ENCODE results near the gene ALOX12.

Gene ALOX12

DNA sequence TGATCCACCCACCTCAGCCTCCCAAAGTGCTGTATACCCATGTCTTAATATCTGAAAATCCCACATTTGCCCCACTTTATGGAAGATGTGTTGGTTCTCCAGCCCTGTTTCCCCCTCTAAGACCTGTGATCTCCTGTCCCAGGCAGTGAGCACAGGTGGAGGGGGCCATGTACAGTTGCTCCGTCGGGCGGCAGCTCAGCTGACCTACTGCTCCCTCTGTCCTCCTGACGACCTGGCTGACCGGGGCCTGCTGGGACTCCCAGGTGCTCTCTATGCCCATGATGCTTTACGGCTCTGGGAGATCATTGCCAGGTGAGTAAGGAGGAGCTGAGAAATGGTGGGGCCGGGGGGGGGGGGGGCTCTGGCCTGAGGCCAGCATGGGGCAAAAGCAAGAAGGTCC lies 9.9 kb downstream of the ALOX12 start:
- H3K4me3 ChIP-seq (ENCODE audit: low read depth, low read length, poor library complexity, severe bottlenecking): no peak overlapping the region
- no peaks in the 10 kb centered on the region for H3K9me3 ChIP-seq (ENCODE audit: low read length)
- peaks cover 4% of the 10 kb centered on the region for H3K4me1 ChIP-seq (ENCODE audit: insufficient read depth, low read length, severe bottlenecking)
- H3K4me2 ChIP-seq (ENCODE audit: low read length): no peak overlapping the region
- H3K9me2 ChIP-seq (ENCODE audit: low read depth, low read length): no peaks in the 10 kb centered on the region
- no peaks in the 10 kb centered on the region for H4K20me1 ChIP-seq (ENCODE audit: insufficient read depth, low read length)
- TF ChIP-seq EZH2 (IDR thresholded peaks at IDR 0.05; ENCODE audit: borderline replicate concordance, low read length): no peak
- TF ChIP-seq, protein P1, sequence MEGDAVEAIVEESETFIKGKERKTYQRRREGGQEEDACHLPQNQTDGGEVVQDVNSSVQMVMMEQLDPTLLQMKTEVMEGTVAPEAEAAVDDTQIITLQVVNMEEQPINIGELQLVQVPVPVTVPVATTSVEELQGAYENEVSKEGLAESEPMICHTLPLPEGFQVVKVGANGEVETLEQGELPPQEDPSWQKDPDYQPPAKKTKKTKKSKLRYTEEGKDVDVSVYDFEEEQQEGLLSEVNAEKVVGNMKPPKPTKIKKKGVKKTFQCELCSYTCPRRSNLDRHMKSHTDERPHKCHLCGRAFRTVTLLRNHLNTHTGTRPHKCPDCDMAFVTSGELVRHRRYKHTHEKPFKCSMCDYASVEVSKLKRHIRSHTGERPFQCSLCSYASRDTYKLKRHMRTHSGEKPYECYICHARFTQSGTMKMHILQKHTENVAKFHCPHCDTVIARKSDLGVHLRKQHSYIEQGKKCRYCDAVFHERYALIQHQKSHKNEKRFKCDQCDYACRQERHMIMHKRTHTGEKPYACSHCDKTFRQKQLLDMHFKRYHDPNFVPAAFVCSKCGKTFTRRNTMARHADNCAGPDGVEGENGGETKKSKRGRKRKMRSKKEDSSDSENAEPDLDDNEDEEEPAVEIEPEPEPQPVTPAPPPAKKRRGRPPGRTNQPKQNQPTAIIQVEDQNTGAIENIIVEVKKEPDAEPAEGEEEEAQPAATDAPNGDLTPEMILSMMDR (IDR thresholded peaks at IDR 0.05; ENCODE audit: low read length): no peak
- H3K36me3 ChIP-seq (ENCODE audit: insufficient read depth, low read length): peaks cover 14% of the 10 kb centered on the region; the same call in 1 of the 2 replicates
- H3K27me3 ChIP-seq (ENCODE audit: insufficient read depth, low read length): no peaks in the 10 kb centered on the region
- H3F3A ChIP-seq (ENCODE audit: insufficient read depth, low read length): no peaks in the 10 kb centered on the region
- no peak overlapping the region for H3K27ac ChIP-seq (ENCODE audit: low read depth, low read length, poor library complexity, severe bottlenecking)
- no peak overlapping the region for H2AFZ ChIP-seq (ENCODE audit: low read length)
- H3K79me2 ChIP-seq (ENCODE audit: insufficient read depth, low read length): peaks cover under 1% of the 10 kb centered on the region; the same call in 1 of the 2 replicates
- no peak overlapping the region for H3K9ac ChIP-seq (ENCODE audit: low read length)

DNA sequence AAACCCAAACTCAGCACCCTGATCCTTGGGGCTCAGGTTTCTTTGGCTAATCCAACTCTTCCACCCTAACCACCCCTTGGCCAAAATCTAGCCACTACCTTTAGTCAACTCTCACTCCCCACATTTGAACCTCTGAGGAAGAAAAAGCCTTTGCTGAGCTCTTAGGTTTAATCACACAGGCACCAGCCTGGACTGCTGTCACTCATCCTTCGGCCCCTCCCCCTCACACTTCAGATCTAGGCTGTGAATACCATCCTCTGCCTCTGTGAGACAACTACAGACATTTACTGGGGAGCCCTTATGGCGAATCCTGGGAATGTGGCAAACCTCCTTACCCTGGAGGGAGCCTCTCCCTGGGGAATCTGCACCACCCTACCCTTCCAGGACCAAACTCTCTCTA lies 11.3 kb downstream of the ALOX12 start:
- Histone ChIP-seq H3K4me3 (ENCODE audit: low read depth, low read length, poor library complexity, severe bottlenecking) (no peak overlapping the region), H3F3A (ENCODE audit: insufficient read depth, low read length) (no peaks in the 10 kb centered on the region), H3K4me1 (ENCODE audit: insufficient read depth, low read length, severe bottlenecking) (peaks cover 16% of the 10 kb centered on the region), H3K27ac (ENCODE audit: low read depth, low read length, poor library complexity, severe bottlenecking) (no peak overlapping the region), H3K79me2 (ENCODE audit: insufficient read depth, low read length) (peaks cover 14% of the 10 kb centered on the region), H2AFZ (ENCODE audit: low read length) (no peak overlapping the region), H3K36me3 (ENCODE audit: insufficient read depth, low read length) (peaks cover 2% of the 10 kb centered on the region; the same call in 1 of the 2 replicates), H4K20me1 (ENCODE audit: insufficient read depth, low read length) (no peaks in the 10 kb centered on the region), H3K4me2 (ENCODE audit: low read length) (no peak overlapping the region), H3K9me2 (ENCODE audit: low read depth, low read length) (no peaks in the 10 kb centered on the region), H3K9ac (ENCODE audit: low read length) (no peak overlapping the region), H3K27me3 (ENCODE audit: insufficient read depth, low read length) (no peaks in the 10 kb centered on the region), H3K9me3 (ENCODE audit: low read length) (no peaks in the 10 kb centered on the region)
- TF ChIP-seq, protein P1 (IDR thresholded peaks at IDR 0.05; ENCODE audit: low read length): no peak
- TF ChIP-seq EZH2 (IDR thresholded peaks at IDR 0.05; ENCODE audit: borderline replicate concordance, low read length): no peak

DNA sequence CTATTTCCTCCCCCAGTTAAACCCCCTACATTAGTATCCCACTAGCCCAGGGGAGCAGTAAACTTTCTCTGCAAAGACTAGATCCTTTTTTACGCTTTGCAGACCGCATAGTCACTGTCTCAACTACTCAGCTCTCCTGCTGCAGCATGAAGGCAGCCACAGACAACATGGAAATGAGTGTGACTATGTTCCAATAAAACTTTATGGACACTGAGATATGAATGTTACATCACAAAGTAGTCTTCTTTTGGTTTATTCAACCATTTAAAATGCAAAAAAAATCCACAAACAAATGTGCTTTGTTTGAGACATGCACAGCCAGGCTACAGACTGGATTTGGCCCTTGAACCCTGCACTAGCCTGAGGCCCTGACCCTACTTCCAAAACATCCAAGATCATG lies 14.7 kb downstream of the ALOX12 start:
- Histone ChIP-seq H3K4me2 (ENCODE audit: low read length) (peak overlapping the region; percentile 97; the same call in 1 of the 2 replicates), H3F3A (ENCODE audit: insufficient read depth, low read length) (no peaks in the 10 kb centered on the region), H2AFZ (ENCODE audit: low read length) (no peak overlapping the region), H3K4me3 (ENCODE audit: low read depth, low read length, poor library complexity, severe bottlenecking) (peak overlapping the region; percentile 76), H3K27me3 (ENCODE audit: insufficient read depth, low read length) (no peaks in the 10 kb centered on the region), H4K20me1 (ENCODE audit: insufficient read depth, low read length) (no peaks in the 10 kb centered on the region), H3K9me2 (ENCODE audit: low read depth, low read length) (no peaks in the 10 kb centered on the region), H3K27ac (ENCODE audit: low read depth, low read length, poor library complexity, severe bottlenecking) (no peak overlapping the region), H3K36me3 (ENCODE audit: insufficient read depth, low read length) (no peaks in the 10 kb centered on the region), H3K79me2 (ENCODE audit: insufficient read depth, low read length) (peaks cover 14% of the 10 kb centered on the region), H3K9ac (ENCODE audit: low read length) (no peak overlapping the region; the same call in 1 of the 2 replicates), H3K9me3 (ENCODE audit: low read length) (no peaks in the 10 kb centered on the region), H3K4me1 (ENCODE audit: insufficient read depth, low read length, severe bottlenecking) (peaks cover 29% of the 10 kb centered on the region)
- TF ChIP-seq, protein P1 (IDR thresholded peaks at IDR 0.05; ENCODE audit: low read length): no peak
- no peak for TF ChIP-seq EZH2 (IDR thresholded peaks at IDR 0.05; ENCODE audit: borderline replicate concordance, low read length)

Measured in OCI-LY1 (cell line).